ENCODE measurements around the gene YEATS2. TPM values are rescaled to one million over a fixed set of nuclear protein-coding genes. Genes with fewer than 3 reads are reported as not detected.

YEATS2 gene
- total and polyA plus RNA-seq, 9 donors = 25.8 to 35.4 (median 30.6) TPM

DNA sequence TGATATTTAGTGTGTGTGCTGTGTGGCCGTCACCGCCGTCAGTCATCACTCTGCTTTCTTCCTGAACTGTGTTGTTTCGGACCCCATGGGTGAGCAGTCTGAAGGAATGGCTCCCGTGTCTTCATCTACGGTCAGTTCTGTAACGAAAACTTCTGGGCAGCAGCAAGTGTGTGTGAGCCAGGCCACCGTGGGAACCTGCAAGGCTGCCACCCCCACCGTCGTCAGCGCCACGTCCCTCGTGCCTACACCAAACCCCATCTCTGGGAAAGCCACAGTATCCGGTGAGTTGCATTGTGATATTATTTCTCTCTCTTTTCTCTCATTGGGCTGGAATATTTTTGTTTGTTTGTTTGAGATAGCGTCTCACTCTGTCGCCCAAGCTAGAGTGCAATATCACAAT lies 93.1 kb downstream of the YEATS2 start:
- WGBS (ENCODE audit: insufficient coverage) = 96% methylated on average over 7 of the region's 16 CpGs
- DNase-seq = no peak
- Histone ChIP-seq H3K27me3 (ENCODE audit: control insufficient read depth, insufficient read depth, low read length) (no peaks in the 10 kb centered on the region), H3K4me1 (ENCODE audit: control insufficient read depth, insufficient read depth, low read length) (peaks cover 5% of the 10 kb centered on the region), H3K4me3 (ENCODE audit: low read length) (no peak overlapping the region), H3K9me3 (replicated peaks; ENCODE audit: control insufficient read depth, low read depth, low read length) (no peaks in the 10 kb centered on the region), H3K36me3 (ENCODE audit: control insufficient read depth, insufficient read depth, low read length) (peaks cover 42% of the 10 kb centered on the region), H3K27ac (ENCODE audit: low read length) (no peak overlapping the region)

DNA sequence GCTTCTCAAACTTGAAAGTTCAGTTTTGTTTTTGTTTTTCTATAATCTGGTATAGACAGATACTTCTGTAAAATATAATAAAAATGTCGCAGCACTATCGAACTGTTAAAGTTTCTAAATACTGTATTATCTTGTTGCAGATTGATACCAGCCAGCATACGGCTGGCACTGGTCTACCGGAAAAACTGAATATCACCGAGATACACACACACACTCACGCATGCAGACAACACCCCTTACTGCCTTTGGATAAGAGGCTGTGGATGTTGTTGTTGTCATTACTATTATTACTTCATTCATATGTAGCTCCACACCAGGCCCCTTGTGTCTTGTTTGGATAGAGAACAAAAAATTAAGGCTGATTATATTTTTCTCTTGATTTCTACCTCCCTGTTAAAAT lies 95.4 kb downstream of the YEATS2 start:
- no peak overlapping the region for H3K4me3 ChIP-seq (ENCODE audit: low read length)
- H3K4me1 ChIP-seq (ENCODE audit: control insufficient read depth, insufficient read depth, low read length) = peaks cover 5% of the 10 kb centered on the region
- no peak overlapping the region for H3K27ac ChIP-seq (ENCODE audit: low read length)
- no CpG with 5 or more reads among the region's 6 CpGs for WGBS (ENCODE audit: insufficient coverage)
- no peaks in the 10 kb centered on the region for H3K27me3 ChIP-seq (ENCODE audit: control insufficient read depth, insufficient read depth, low read length)
- DNase-seq = no peak
- peaks cover 30% of the 10 kb centered on the region for H3K36me3 ChIP-seq (ENCODE audit: control insufficient read depth, insufficient read depth, low read length)
- no peaks in the 10 kb centered on the region for H3K9me3 ChIP-seq (replicated peaks; ENCODE audit: control insufficient read depth, low read depth, low read length)

GRCh38 chr3:183794452-183794851 lies 96.9 kb downstream of the YEATS2 start:
- no peak for DNase-seq
- peaks cover 41% of the 10 kb centered on the region for H3K36me3 ChIP-seq (ENCODE audit: control insufficient read depth, insufficient read depth, low read length)
- no CpG with 5 or more reads among the region's 4 CpGs for WGBS (ENCODE audit: insufficient coverage)
- H3K4me1 ChIP-seq (ENCODE audit: control insufficient read depth, insufficient read depth, low read length) = peaks cover 12% of the 10 kb centered on the region
- H3K27ac ChIP-seq (ENCODE audit: low read length) = peak overlapping the region; percentile 10
- H3K27me3 ChIP-seq (ENCODE audit: control insufficient read depth, insufficient read depth, low read length) = no peaks in the 10 kb centered on the region
- no peak overlapping the region for H3K4me3 ChIP-seq (ENCODE audit: low read length)
- no peaks in the 10 kb centered on the region for H3K9me3 ChIP-seq (replicated peaks; ENCODE audit: control insufficient read depth, low read depth, low read length)

DNA sequence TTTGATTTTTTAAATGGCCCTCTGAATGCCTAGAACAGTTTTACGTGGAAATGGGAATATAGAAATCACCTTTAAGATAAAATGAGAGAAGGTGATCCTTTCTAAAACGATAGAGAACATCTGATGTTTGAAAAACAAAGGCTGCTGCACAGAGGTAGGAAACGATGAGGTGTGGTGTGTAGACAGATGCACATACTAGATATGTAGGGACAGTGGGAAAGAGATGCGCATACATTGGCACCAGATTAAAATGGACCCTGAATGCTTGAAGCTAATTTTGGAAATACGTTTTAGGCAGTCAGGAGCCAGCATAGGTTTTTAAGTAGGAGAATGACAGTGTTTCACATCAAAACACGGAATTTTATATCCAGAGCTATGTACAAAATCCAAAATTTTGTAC lies 98.8 kb downstream of the YEATS2 start:
- Histone ChIP-seq H3K36me3 (ENCODE audit: control insufficient read depth, insufficient read depth, low read length) (peaks cover 47% of the 10 kb centered on the region), H3K27me3 (ENCODE audit: control insufficient read depth, insufficient read depth, low read length) (no peaks in the 10 kb centered on the region), H3K9me3 (replicated peaks; ENCODE audit: control insufficient read depth, low read depth, low read length) (no peaks in the 10 kb centered on the region), H3K4me3 (ENCODE audit: low read length) (no peak overlapping the region), H3K4me1 (ENCODE audit: control insufficient read depth, insufficient read depth, low read length) (peaks cover 22% of the 10 kb centered on the region), H3K27ac (ENCODE audit: low read length) (no peak overlapping the region)
- DNase-seq = no peak
- WGBS (ENCODE audit: insufficient coverage) = 94% methylated on average over 3 of the region's 6 CpGs

GRCh38 chr3:183797996-183798395 lies 100.4 kb downstream of the YEATS2 start:
- no peaks in the 10 kb centered on the region for H3K27me3 ChIP-seq (ENCODE audit: control insufficient read depth, insufficient read depth, low read length)
- WGBS (ENCODE audit: insufficient coverage) = 82% methylated on average over 6 of the region's 9 CpGs
- peak; percentile 55 for DNase-seq
- H3K9me3 ChIP-seq (replicated peaks; ENCODE audit: control insufficient read depth, low read depth, low read length) = no peaks in the 10 kb centered on the region
- peaks cover 53% of the 10 kb centered on the region for H3K36me3 ChIP-seq (ENCODE audit: control insufficient read depth, insufficient read depth, low read length)
- H3K4me1 ChIP-seq (ENCODE audit: control insufficient read depth, insufficient read depth, low read length) = peaks cover 25% of the 10 kb centered on the region
- H3K4me3 ChIP-seq (ENCODE audit: low read length) = no peak overlapping the region
- peak overlapping the region; percentile 60 for H3K27ac ChIP-seq (ENCODE audit: low read length)

GRCh38 chr3:183799461-183799860 lies 101.9 kb downstream of the YEATS2 start:
- H3K27me3 ChIP-seq (ENCODE audit: control insufficient read depth, insufficient read depth, low read length) = no peaks in the 10 kb centered on the region
- no peaks in the 10 kb centered on the region for H3K9me3 ChIP-seq (replicated peaks; ENCODE audit: control insufficient read depth, low read depth, low read length)
- DNase-seq = no peak
- WGBS (ENCODE audit: insufficient coverage) = 88% methylated on average over 3 of the region's 5 CpGs
- peak overlapping the region; percentile 31 for H3K27ac ChIP-seq (ENCODE audit: low read length)
- no peak overlapping the region for H3K4me3 ChIP-seq (ENCODE audit: low read length)
- H3K36me3 ChIP-seq (ENCODE audit: control insufficient read depth, insufficient read depth, low read length) = peaks cover 59% of the 10 kb centered on the region
- peaks cover 25% of the 10 kb centered on the region for H3K4me1 ChIP-seq (ENCODE audit: control insufficient read depth, insufficient read depth, low read length)

GRCh38 chr3:183800243-183800863 lies 102.8 kb downstream of the YEATS2 start:
- Histone ChIP-seq H3K9me3 (replicated peaks; ENCODE audit: control insufficient read depth, low read depth, low read length) (no peaks in the 10 kb centered on the region), H3K27me3 (ENCODE audit: control insufficient read depth, insufficient read depth, low read length) (no peaks in the 10 kb centered on the region), H3K27ac (ENCODE audit: low read length) (peak overlapping the region; percentile 83), H3K36me3 (ENCODE audit: control insufficient read depth, insufficient read depth, low read length) (peaks cover 65% of the 10 kb centered on the region), H3K4me3 (ENCODE audit: low read length) (no peak overlapping the region), H3K4me1 (ENCODE audit: control insufficient read depth, insufficient read depth, low read length) (peaks cover 22% of the 10 kb centered on the region)
- 57% methylated on average over 5 of the region's 8 CpGs for WGBS (ENCODE audit: insufficient coverage)
- DNase-seq = peak; percentile 75

DNA sequence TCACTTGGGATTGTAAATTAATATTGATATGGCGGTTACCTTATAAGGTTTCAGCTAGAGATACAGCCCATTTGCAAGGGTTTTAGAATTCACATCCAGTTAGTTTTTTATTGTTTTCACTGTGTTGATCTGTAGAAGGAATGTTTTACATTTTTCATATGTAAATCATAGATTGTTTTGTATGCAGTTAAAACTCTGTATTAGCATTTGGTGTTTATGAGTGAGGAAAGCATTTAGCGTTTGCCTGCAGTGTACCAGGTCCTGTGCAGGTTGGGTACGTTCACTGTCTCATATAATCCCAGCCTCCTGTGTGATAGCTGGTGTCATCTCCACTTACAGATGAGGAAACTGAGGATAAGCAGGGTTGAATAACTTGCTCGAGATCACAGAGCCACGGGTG lies 104.0 kb downstream of the YEATS2 start:
- no CpG with 5 or more reads among the region's 5 CpGs for WGBS (ENCODE audit: insufficient coverage)

GRCh38 chr3:183802989-183803388 lies 105.4 kb downstream of the YEATS2 start:
- Histone ChIP-seq H3K4me1 (ENCODE audit: control insufficient read depth, insufficient read depth, low read length) (peaks cover 22% of the 10 kb centered on the region), H3K4me3 (ENCODE audit: low read length) (no peak overlapping the region), H3K27me3 (ENCODE audit: control insufficient read depth, insufficient read depth, low read length) (no peaks in the 10 kb centered on the region), H3K9me3 (replicated peaks; ENCODE audit: control insufficient read depth, low read depth, low read length) (no peaks in the 10 kb centered on the region), H3K27ac (ENCODE audit: low read length) (peak overlapping the region; percentile 35), H3K36me3 (ENCODE audit: control insufficient read depth, insufficient read depth, low read length) (peaks cover 86% of the 10 kb centered on the region)
- DNase-seq = peak; percentile 41
- 82% methylated on average over 5 of the region's 6 CpGs for WGBS (ENCODE audit: insufficient coverage)

More for the DNA sequence above, 104.0 kb downstream of the YEATS2 start:
- no peaks in the 10 kb centered on the region for H3K9me3 ChIP-seq (replicated peaks; ENCODE audit: control insufficient read depth, low read depth, low read length)
- no peak overlapping the region for H3K4me3 ChIP-seq (ENCODE audit: low read length)
- no peak overlapping the region for H3K27ac ChIP-seq (ENCODE audit: low read length)
- no peak for DNase-seq
- peaks cover 22% of the 10 kb centered on the region for H3K4me1 ChIP-seq (ENCODE audit: control insufficient read depth, insufficient read depth, low read length)
- no peaks in the 10 kb centered on the region for H3K27me3 ChIP-seq (ENCODE audit: control insufficient read depth, insufficient read depth, low read length)
- peaks cover 75% of the 10 kb centered on the region for H3K36me3 ChIP-seq (ENCODE audit: control insufficient read depth, insufficient read depth, low read length)

GRCh38 chr3:183807209-183807728 lies 109.7 kb downstream of the YEATS2 start:
- Histone ChIP-seq H3K36me3 (ENCODE audit: control insufficient read depth, insufficient read depth, low read length) (peaks cover 95% of the 10 kb centered on the region), H3K27ac (ENCODE audit: low read length) (no peak overlapping the region), H3K27me3 (ENCODE audit: control insufficient read depth, insufficient read depth, low read length) (no peaks in the 10 kb centered on the region), H3K9me3 (replicated peaks; ENCODE audit: control insufficient read depth, low read depth, low read length) (no peaks in the 10 kb centered on the region), H3K4me3 (ENCODE audit: low read length) (no peak overlapping the region), H3K4me1 (ENCODE audit: control insufficient read depth, insufficient read depth, low read length) (peaks cover 3% of the 10 kb centered on the region)
- 97% methylated on average over 10 of the region's 12 CpGs for WGBS (ENCODE audit: insufficient coverage)
- no peak for DNase-seq

All from muscle of leg (tissue), 11 donors.